Measurements from ENCODE around the gene BRD3OS. TPM values are rescaled to one million over a fixed set of nuclear protein-coding genes. Genes with fewer than 3 reads are reported as not detected.
A peak's percentile ranks its signal among the peaks of the same experiment; 100 is the strongest.

BRD3OS gene
- total RNA-seq, 4 donors from 2014 or later = 15.3 to 39.0 (median 21.7) TPM

DNA sequence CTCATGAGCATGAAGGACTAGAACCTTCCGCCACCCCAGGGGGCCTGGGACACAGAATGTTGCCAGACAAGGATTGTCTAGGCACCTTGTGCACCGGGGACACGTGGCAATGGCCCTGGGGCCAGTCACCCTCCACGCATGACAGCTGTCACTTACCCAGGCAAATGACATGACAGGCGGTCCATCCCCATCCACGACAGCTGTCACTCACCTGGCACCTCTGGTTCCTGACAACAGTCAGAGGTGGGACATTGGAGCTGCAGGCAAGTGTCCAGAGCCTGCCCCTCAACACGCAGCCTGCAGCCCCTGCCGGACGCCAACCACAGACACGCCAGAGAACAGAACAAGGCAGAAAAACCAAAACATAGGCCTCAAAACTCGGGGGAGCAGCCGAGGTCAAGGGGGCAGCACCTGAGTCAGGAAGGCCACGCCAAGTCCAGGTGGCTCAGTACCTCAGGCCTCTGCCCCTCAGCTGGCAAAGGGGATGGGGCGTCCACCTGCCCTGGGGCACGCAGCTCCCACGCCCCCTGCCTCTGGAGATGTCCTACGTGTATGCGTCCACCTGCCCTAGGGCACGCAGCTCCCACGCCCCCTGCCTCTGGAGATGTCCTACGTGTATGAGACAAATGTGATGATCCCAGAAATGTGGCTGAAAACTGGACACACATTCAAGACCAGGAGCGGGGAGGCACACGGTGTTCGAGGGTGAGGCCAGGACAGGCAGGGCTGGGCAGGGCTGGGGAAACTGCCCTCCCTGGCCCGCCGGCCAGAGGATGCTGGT is 47.7 kb upstream of the BRD3OS start:
- 92 to 94% methylated on average over 3 to 5 of the region's 26 CpGs for WGBS, 2 donors (ENCODE audit: low coverage in 1 of 2)
- Histone ChIP-seq H3K27ac (no peak overlapping the region), H3K9me3 (no peaks in the 10 kb centered on the region), H3K4me3 (no peak overlapping the region), H3K27me3 (no peaks in the 10 kb centered on the region), H3K4me1 (peaks cover 0 to 35% (median 19%) of the 10 kb centered on the region in 3 donors), H3K36me3 (no peaks in the 10 kb centered on the region)
- TF ChIP-seq EP300 (IDR thresholded peaks at IDR 0.05) (no peak), POLR2A (IDR thresholded peaks at IDR 0.05) (no peak), POLR2AphosphoS5 (IDR thresholded peaks at IDR 0.05) (no peak)
- TF ChIP-seq, protein P1, sequence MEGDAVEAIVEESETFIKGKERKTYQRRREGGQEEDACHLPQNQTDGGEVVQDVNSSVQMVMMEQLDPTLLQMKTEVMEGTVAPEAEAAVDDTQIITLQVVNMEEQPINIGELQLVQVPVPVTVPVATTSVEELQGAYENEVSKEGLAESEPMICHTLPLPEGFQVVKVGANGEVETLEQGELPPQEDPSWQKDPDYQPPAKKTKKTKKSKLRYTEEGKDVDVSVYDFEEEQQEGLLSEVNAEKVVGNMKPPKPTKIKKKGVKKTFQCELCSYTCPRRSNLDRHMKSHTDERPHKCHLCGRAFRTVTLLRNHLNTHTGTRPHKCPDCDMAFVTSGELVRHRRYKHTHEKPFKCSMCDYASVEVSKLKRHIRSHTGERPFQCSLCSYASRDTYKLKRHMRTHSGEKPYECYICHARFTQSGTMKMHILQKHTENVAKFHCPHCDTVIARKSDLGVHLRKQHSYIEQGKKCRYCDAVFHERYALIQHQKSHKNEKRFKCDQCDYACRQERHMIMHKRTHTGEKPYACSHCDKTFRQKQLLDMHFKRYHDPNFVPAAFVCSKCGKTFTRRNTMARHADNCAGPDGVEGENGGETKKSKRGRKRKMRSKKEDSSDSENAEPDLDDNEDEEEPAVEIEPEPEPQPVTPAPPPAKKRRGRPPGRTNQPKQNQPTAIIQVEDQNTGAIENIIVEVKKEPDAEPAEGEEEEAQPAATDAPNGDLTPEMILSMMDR (IDR thresholded peaks at IDR 0.05) = no peak
- ATAC-seq = no peak

DNA sequence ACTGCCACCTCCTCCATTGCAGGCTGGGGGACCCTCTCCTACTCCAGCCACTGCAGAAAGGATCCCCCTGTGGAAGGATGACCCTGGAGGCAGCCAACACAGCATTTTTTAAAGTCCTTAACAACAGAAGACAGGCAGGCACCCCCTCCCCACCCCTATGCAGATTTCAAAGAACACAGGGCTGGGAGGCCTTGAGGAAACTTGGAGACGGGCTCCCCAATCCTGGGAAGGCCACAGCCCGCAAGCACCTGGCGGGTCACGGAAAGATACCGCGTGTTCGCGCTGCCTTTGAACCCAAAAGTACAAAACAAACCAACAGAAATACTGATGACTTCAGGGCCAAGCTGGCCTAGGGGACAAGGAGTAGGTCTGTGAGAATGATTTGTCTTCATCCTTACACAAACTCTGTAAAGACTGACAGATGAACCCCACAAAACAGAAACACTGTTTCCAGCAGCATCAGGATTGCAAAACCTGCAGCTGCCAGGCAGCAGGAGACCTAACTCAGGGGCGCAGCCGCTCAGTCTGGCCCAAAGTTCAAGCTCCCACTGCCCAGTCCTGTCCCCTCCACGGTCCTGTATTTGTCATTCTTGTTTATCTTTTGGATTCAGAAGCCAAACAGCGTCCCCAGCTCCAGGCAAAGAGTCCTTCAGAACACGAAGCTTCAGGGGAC is 46.9 kb upstream of the BRD3OS start:
- no peak for ATAC-seq
- H3K27me3 ChIP-seq = no peaks in the 10 kb centered on the region
- H3K36me3 ChIP-seq = no peaks in the 10 kb centered on the region
- H3K4me1 ChIP-seq = peaks cover 0 to 35% (median 19%) of the 10 kb centered on the region in 3 donors
- no peak for TF ChIP-seq POLR2AphosphoS5 (IDR thresholded peaks at IDR 0.05)
- no peak overlapping the region for H3K4me3 ChIP-seq
- 50 to 87% methylated on average over 1 to 3 of the region's 13 CpGs for WGBS, 2 donors (ENCODE audit: low coverage in 1 of 2)
- H3K9me3 ChIP-seq = no peaks in the 10 kb centered on the region
- peak overlapping the region in 1 of 4 donors; percentile 48 for H3K27ac ChIP-seq

- no peaks in the 10 kb centered on the region for H3K36me3 ChIP-seq
- TF ChIP-seq POLR2A (IDR thresholded peaks at IDR 0.05) (no peak), EP300 (IDR thresholded peaks at IDR 0.05) (no peak), POLR2AphosphoS5 (IDR thresholded peaks at IDR 0.05) (no peak)
- TF ChIP-seq, protein P1 (IDR thresholded peaks at IDR 0.05) = no peak
- no peaks in the 10 kb centered on the region for H3K9me3 ChIP-seq
- H3K4me3 ChIP-seq = peak overlapping the region in 1 of 2 donors; percentile 37
- no CpG with 5 or more reads among the region's 16 CpGs for WGBS, 2 donors (ENCODE audit: low coverage in 1 of 2)
- H3K27ac ChIP-seq = peak overlapping the region in 2 of 4 donors; percentile 48 to 53
- no peaks in the 10 kb centered on the region for H3K27me3 ChIP-seq
- ATAC-seq = no peak
- H3K4me1 ChIP-seq = peaks cover 0 to 30% (median 19%) of the 10 kb centered on the region in 3 donors
Observed at GRCh38 chr9:133978899-133979272, 46.4 kb upstream of the BRD3OS start.

DNA sequence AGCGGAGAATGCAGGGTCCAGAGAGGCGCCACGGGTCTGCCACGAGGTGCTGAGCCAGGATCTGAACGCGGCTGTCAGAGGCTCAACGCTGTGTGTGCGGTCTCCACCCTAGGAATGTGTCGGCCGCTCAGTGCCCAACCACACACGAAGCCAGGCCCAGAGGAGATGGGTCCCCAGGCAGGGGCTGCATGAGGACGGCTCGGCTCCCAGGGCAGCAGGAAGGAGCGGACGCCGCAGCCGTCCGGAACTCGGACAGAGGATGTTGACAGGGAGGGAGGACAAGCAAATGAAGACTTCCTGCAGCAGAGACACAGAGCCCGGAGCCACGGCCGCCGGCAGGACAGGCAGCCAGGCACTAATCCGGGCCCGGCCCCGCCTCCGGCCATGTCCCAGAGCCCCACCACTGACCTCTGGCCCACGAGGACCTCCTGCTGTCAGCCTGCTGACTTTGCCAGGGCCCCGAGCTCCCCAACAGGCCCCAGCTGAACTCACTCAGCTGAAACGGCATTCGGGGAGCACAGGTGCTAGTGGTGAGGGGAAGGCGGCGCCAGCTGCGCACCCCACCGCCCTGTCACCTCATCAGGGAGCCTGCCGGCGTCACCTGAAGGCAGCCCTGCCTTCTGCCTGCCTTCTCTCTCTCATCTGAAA is 45.9 kb upstream of the BRD3OS start:
- H3K36me3 ChIP-seq = no peaks in the 10 kb centered on the region
- peak overlapping the region in 1 of 2 donors; percentile 37 for H3K4me3 ChIP-seq
- no peaks in the 10 kb centered on the region for H3K27me3 ChIP-seq
- H3K9me3 ChIP-seq = no peaks in the 10 kb centered on the region
- H3K27ac ChIP-seq = peak overlapping the region in 3 of 4 donors; percentile 48 to 57 (median 53)
- peaks cover 0 to 25% (median 19%) of the 10 kb centered on the region in 3 donors for H3K4me1 ChIP-seq
- no peak for TF ChIP-seq POLR2A (IDR thresholded peaks at IDR 0.05)
- no peak for TF ChIP-seq EP300 (IDR thresholded peaks at IDR 0.05)
- no peak for TF ChIP-seq POLR2AphosphoS5 (IDR thresholded peaks at IDR 0.05)
- TF ChIP-seq, protein P1 (IDR thresholded peaks at IDR 0.05) = no peak
- ATAC-seq = peak; percentile 75
- WGBS, 2 donors (ENCODE audit: low coverage in 1 of 2) = 52% methylated on average over 8 of the region's 37 CpGs; no CpG with 5 or more reads in 1 of the 2 donors

All from gastroesophageal sphincter (tissue), 4 donors.